T-helper 2 cell (primary cell): ENCODE measurements around the gene NOTCH2.
A peak's percentile ranks its signal among the peaks of the same experiment; 100 is the strongest.
"Not testable (repeated sequence)": the region's sequence is repeated elsewhere in the genome, so short reads cannot be mapped to it uniquely, and the experiment has no call there.

Experiments used
- DNase-seq, 5 experiments: peaks; one replicate each; pipeline versions ENCODE4 v3.0.0 to v3.0.0-alpha.2; 2012 to 2022
- total RNA-seq, 2 donors: gene quantifications; one replicate each; lab custom pipeline; 2026; lab: John Stamatoyannopoulos, UW

Gene NOTCH2
- 108 to 111 reads per million in 2 donors for total RNA-seq

GRCh38 chr1:120069067-120069919, at the start of gene NOTCH2:
TSS of gene NOTCH2 (minus strand) at chr1:120069662. CDS start at chr1:120069406, 256 bp downstream.
- DNase-seq: peak; percentile 34 to 76 (median 65)

DNA sequence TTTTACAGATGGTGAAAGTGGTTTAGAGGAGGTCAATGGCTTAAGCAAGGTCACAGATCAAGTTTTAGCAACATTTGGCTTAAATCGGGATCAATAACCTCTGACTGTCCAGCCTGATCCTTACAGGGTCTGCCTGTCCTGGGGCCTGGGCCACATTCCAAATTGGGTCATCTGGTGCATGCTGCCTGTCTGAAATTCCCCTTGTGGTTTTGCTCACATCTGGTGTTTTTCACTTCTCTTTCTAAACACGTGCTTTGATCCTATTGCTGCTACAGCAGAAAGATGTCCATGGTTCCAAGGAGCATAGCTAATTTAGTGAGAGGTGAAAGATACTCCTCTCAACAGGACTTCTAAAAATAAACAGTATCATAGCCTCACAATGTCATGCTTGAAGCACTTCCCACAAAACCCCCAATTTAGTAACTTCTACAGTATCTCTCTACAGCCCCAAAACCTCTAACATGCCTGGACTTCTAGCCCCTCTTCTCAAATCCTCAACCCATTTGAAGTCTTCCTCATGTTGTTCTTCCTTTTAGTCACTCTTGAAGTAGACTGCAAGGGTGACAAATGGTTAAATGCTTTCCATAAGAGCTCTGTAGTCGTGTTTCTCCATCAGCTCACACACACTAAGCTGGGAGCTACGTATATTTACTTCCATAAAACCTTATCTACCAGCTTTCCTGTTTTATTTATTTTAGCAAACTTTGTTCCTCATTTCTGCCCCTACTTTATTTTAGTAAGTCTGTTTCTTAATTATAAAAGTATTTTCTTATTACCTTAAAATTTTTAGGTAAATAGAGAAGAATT, 48.1 kb upstream of the NOTCH2 start:
- DNase-seq: not testable (repeated sequence)

- not testable (repeated sequence) for DNase-seq
Observed at GRCh38 chr1:120116094-120116493, 46.6 kb upstream of the NOTCH2 start.

DNA sequence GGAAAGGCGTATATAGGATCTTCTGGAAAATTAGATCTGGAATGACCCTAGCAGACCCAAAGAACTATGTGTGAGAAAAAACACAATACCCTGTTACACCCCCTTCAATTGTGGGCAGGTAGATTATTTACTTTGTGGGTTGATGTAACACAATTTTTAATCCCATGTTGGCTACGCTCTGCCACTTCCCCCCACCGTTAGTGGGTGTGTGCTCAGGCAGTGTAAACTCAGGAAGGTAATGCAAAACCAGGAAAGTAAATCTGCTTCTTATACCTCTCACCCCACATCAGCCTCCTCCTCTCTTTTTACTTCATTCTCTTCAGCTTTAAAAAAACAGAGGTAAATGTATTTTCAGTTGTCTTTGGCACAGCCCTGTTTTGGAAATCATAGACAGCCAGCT, 43.7 kb upstream of the NOTCH2 start:
- not testable (repeated sequence) for DNase-seq

- not testable (repeated sequence) for DNase-seq
Observed at GRCh38 chr1:120112212-120112611, 42.8 kb upstream of the NOTCH2 start.

GRCh38 chr1:120111771-120112170, 42.3 kb upstream of the NOTCH2 start:
- DNase-seq: not testable (repeated sequence)

GRCh38 chr1:120111008-120111407, 41.5 kb upstream of the NOTCH2 start:
- not testable (repeated sequence) for DNase-seq

- DNase-seq: not testable (repeated sequence)
Observed at GRCh38 chr1:120109656-120110055, 40.2 kb upstream of the NOTCH2 start.

DNA sequence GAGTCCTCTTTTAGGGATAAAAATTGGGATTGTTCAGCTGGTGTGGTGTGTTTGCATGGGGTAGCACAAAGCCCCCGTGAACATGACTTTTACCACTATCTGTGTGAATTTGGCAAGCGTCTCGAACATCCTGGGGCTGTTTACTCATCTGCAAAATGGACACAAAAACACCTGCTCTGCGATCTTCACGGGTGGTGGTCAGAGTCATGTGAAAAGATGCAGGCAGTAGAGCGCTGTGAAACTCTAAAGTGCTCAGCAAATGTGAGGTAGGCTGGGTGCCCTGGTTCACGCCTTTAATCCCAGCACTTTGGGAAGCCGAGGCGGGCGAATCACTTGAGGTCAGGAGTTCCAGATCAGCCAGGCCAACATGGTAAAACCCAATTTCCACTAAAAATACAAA, 39.7 kb upstream of the NOTCH2 start:
- DNase-seq: not testable (repeated sequence)

GRCh38 chr1:120105288-120105687, 35.8 kb upstream of the NOTCH2 start:
- peak in 1 of 5 experiments; percentile 13 for DNase-seq

DNA sequence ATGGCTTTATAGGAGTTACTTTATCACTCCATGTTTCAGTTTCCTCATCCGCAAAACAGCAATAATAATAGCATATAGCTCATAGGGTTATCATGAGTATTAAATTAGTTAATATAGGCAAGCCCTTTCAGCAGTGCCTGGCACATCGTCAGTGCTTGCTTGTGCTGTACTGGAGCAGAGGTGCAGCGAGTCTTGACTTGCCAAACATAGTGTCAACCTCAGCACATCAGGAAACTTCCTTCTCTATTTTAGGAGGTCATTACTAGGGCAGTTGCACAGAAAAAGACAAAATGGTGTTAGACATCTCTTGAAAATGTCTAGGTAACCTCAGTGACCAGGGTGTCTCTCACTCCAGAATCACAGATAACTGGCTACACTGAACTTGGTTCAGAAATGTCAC, 34.3 kb upstream of the NOTCH2 start:
- DNase-seq: not testable (repeated sequence)

GRCh38 chr1:120101593-120101992, 32.1 kb upstream of the NOTCH2 start:
- DNase-seq: not testable (repeated sequence)

DNA sequence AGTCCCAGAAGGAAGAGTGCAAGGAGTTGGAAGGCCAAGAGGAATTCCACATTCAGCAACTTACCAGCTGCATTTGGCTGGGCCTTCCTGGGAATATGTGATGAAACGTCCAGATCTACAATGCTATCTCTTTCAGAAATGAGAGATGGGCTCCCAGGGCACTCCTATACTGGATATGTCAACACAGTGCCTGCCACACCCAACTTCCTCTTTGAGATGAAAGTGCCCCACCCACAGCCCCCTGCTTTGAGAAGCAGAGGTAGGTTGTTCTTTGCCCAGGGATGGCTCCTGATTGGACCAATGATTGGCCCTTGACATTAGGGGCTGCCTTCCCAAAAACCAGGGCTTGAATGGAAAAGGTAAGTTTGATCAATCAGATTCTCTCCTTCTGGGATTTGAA, 31.1 kb upstream of the NOTCH2 start:
- not testable (repeated sequence) for DNase-seq

GRCh38 chr1:120098986-120099759, 29.7 kb upstream of the NOTCH2 start:
- not testable (repeated sequence) for DNase-seq

DNA sequence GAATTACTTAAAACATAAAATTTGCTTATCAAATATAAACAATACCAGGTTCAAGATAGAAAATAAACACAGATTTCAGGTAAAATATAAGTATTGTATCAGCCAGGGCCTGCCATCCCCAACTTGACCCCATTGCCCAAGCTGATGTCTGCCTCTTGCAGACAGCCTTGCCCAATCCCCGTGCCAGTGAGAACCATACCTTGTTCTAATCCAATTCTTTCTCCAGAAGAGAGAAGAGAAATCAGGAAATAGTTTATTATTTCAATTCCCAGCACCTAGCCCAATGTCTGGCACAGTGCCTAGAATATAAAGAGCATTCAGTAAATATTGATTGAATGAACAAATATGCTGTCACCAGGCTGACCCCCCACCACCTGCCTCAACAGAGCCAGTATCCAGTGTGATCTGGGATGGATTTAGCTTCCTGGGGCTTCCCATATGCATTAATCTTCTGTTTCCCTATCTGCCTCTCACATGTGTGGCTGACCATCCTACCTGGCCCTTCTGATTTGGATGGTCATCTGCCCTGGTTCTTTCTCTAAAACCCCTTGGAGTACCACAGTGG, 27.6 kb upstream of the NOTCH2 start:
- not testable (repeated sequence) for DNase-seq

DNA sequence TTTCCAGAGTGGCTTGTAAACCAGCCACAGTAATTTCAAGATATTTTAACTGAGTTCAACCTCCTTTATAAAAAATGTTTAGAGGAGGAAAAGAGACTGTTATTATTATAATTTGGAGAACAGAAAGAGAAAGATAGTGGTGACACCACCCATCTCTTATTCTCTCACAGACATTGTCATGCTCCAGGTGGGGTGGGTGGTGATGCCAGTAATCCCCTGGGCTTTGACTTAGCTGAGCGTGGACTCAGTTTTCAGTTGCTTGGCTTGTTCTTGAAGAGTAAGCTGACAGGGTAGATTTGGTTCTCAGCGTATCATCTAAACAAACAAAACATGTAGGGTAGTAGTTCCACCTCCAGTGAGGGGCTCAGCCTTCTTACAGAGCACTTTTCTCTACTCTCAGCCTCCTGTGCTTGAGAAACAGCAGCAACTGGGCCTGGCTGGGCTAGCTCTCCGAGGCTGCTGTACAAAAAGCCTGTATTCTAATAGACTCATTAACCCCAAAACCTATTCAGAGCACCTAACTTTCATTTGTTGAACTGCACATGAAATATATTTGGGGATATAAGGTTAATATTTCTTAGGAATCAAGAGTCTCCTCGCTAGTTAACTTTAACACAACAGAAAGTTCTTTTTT, 24.2 kb upstream of the NOTCH2 start:
- DNase-seq: not testable (repeated sequence)

DNA sequence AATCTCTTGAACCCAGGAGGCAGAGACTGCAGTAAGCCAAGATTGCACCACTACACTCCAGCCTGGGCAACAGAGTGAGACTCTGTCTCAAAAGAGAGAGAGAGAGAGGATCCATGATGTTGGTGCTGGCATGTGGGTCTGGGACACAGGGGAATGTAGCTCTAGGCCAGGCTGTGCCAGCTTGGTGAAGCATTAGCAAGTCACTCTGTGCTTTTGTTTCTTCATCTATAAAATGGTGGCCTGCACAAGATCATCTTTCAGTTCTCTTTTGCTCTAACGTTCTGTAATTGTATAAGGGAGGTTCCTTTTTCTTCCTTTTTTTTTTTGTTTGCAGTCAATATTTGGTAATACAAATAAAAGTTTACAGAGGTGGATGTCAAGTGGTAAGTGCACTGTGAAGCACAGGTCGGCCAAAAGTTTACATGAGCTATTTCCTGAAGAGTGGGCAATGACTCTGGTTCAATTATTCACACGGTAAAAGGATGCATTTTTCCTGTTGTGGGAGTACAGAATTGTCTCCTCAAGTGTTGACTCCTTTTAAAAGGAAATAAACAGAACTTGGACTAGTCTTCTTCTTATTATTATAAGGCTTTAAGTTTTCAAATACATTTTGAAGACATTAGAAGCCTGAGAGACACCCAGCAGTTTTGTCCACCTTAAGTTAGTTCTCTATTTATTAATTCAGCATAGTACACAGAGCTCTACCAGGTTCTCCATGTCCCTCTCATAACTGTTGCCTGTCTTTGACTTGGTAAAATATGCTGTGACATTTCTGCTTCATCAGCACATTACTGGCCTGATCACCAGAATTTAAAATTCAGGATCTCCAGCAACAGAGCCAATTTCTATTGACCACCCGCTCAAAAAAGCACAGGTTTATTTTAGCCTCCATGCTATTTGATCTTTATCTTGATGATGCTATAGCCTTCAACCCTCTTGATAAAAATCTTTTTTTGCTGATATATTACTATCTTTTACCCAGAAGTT, 23.1 kb upstream of the NOTCH2 start:
- DNase-seq: not testable (repeated sequence)

- not testable (repeated sequence) for DNase-seq
Observed at GRCh38 chr1:120090830-120091229, 21.4 kb upstream of the NOTCH2 start.

DNA sequence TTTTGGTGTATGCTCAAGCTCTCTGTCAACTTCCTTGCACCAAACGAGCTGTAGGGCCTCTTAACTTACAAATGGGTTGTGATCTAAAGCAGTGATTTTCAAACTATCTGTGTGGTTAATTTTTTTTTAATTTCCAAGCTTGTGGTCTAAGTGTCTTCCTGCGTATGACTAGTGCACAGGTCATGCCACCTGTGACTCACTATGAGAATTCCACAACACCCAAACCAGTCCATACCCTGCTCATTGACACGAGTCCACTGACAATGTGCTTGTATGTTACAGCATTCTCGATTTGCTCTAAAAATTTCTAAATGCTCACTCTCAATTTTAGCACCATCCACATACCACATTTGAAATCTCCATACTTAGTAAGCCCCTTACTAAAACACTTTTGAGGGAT, 18.5 kb upstream of the NOTCH2 start:
- DNase-seq: peak in 3 of 5 experiments; percentile 5 to 84 (median 15)

- DNase-seq: not testable (repeated sequence)
Observed at GRCh38 chr1:120069920-120070214, 405 bp upstream of the NOTCH2 start.

DNA sequence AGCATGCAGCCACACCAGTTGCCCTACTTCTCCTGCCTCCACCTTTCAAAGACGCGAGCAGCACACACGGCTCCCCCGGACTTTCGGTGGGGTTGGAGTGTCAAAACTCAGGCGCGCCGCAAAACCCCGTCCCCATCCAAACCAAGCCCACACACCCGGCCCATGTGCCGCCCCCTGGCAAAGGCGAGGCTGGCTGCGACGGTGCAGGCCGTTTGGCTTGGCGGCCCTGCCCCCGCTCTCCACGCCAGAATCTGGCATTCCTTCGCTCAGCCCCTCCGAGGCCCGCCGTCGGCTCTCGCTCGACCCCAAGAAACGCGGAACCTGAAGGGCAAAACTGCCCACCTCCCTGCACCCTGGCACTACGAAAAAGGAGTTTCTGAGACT, 787 bp downstream of the NOTCH2 start:
- DNase-seq: peak in 2 of 5 experiments; percentile 4 to 17
